ENCODE results near the gene TEX55. TPM values are rescaled to one million over a fixed set of nuclear protein-coding genes. Genes with fewer than 3 reads are reported as not detected.
A peak's percentile ranks its signal among the peaks of the same experiment; 100 is the strongest.
"Not testable (repeated sequence)": the region's sequence is repeated elsewhere in the genome, so short reads cannot be mapped to it uniquely, and the experiment has no call there.

TEX55 gene
- not detected for polyA plus RNA-seq (ENCODE audit: insufficient read length)

- no peak for DNase-seq (ENCODE audit: low read depth)
Observed at GRCh38 chr3:119145500-119146167, at the start of gene TEX55. TSS of gene TEX55 (plus strand) at chr3:119146165. CDS start at chr3:119146190, 25 bp downstream.

- DNase-seq (ENCODE audit: low read depth), result no peak
Observed at GRCh38 chr3:119098003-119098402, 48.0 kb upstream of the TEX55 start.

GRCh38 chr3:119098619-119099222, 47.2 kb upstream of the TEX55 start:
- peak; percentile 22 for DNase-seq (ENCODE audit: low read depth)

GRCh38 chr3:119099785-119100184, 46.2 kb upstream of the TEX55 start:
- no peak for DNase-seq (ENCODE audit: low read depth)

- DNase-seq (ENCODE audit: low read depth), result no peak
Observed at GRCh38 chr3:119104031-119104430, 41.9 kb upstream of the TEX55 start.

GRCh38 chr3:119118330-119118729, 27.6 kb upstream of the TEX55 start:
- not testable (repeated sequence) for DNase-seq (ENCODE audit: low read depth)

GRCh38 chr3:119120480-119120879, 25.5 kb upstream of the TEX55 start:
- DNase-seq (ENCODE audit: low read depth), result no peak

- DNase-seq (ENCODE audit: low read depth), result no peak
Observed at GRCh38 chr3:119122350-119122749, 23.6 kb upstream of the TEX55 start.

GRCh38 chr3:119125342-119125741, 20.6 kb upstream of the TEX55 start:
- no peak for DNase-seq (ENCODE audit: low read depth)

- DNase-seq (ENCODE audit: low read depth), result no peak
Observed at GRCh38 chr3:119125742-119126504, 20.0 kb upstream of the TEX55 start.

- not testable (repeated sequence) for DNase-seq (ENCODE audit: low read depth)
Observed at GRCh38 chr3:119130291-119130690, 15.7 kb upstream of the TEX55 start.

GRCh38 chr3:119132291-119132690, 13.7 kb upstream of the TEX55 start:
- not testable (repeated sequence) for DNase-seq (ENCODE audit: low read depth)

GRCh38 chr3:119139360-119139759, 6.6 kb upstream of the TEX55 start:
- not testable (repeated sequence) for DNase-seq (ENCODE audit: low read depth)

GRCh38 chr3:119140466-119140865, 5.5 kb upstream of the TEX55 start:
- no peak for DNase-seq (ENCODE audit: low read depth)

GRCh38 chr3:119145128-119145499, 851 bp upstream of the TEX55 start:
- no peak for DNase-seq (ENCODE audit: low read depth)

- no peak for DNase-seq (ENCODE audit: low read depth)
Observed at GRCh38 chr3:119146578-119147375, 812 bp downstream of the TEX55 start.

- DNase-seq (ENCODE audit: low read depth), result no peak
Observed at GRCh38 chr3:119147494-119147893, 1.5 kb downstream of the TEX55 start.

GRCh38 chr3:119148493-119149180, 2.7 kb downstream of the TEX55 start:
- DNase-seq (ENCODE audit: low read depth), result no peak

- no peak for DNase-seq (ENCODE audit: low read depth)
Observed at GRCh38 chr3:119149484-119149883, 3.5 kb downstream of the TEX55 start.

- no peak for DNase-seq (ENCODE audit: low read depth)
Observed at GRCh38 chr3:119156868-119157267, 10.9 kb downstream of the TEX55 start.

- no peak for DNase-seq (ENCODE audit: low read depth)
Observed at GRCh38 chr3:119157971-119158370, 12.0 kb downstream of the TEX55 start.

Measured in forelimb muscle (tissue), 1 donor.